CD4-positive, alpha-beta T cell (primary cell): ENCODE results near the gene COMTD1. TPM values are rescaled to one million over a fixed set of nuclear protein-coding genes. Genes with fewer than 3 reads are reported as not detected.

Source experiments
- ATAC-seq: fragments of 200-7000 bp; cut with Tn5 transposase; one replicate; pipeline ENCODE4 v1.10.0; 2022; ENCODE audit warnings: mild to moderate bottlenecking; ENCODE audit not compliant: poor library complexity
- CTCF ChIA-PET: fragments of 350-600 bp; sonication (Branson Sonifier 250); formaldehyde crosslinking; loops from one replicate; lab custom pipeline; 2021; ENCODE audit warnings: antibody characterized with exemption, inconsistent platforms; lab: Charles Lee
- POLR2A ChIA-PET: fragments of 350-600 bp; sonication (Branson Sonifier 250); formaldehyde crosslinking; loops from one replicate; lab custom pipeline; 2021; ENCODE audit warnings: antibody characterized with exemption, inconsistent platforms; lab: Charles Lee
- DNase-seq, 14 experiments: peaks; one replicate each; pipeline ENCODE4 v3.0.0-alpha.2; 2013 to 2020; ENCODE audit warnings: mixed read lengths in 2 of 14
- H3K27ac ChIP-seq, 2 donors: one replicate each; pipeline versions ENCODE4 v1.5.1 to v1.7.0; 2013; ENCODE audit warnings: low read length in 2 of 2, low read depth in 1 of 2, mild to moderate bottlenecking in 1 of 2
- H3K27me3 ChIP-seq, 2 experiments: 1 replicate in 1 of 2; 2 replicates in 1 of 2; pipeline versions ENCODE4 v1.6.1 to v1.7.0; 2013; ENCODE audit warnings: low read length in 2 of 2, control low read depth in 1 of 2, mild to moderate bottlenecking in 1 of 2, moderate library complexity in 1 of 2; ENCODE audit not compliant: insufficient read depth in 2 of 2, control insufficient read depth in 1 of 2
- H3K36me3 ChIP-seq: one replicate; pipeline ENCODE4 v1.6.1; 2013; ENCODE audit warnings: low read length, control low read depth; ENCODE audit not compliant: insufficient read depth
- H3K4me1 ChIP-seq: one replicate; pipeline ENCODE4 v1.6.1; 2013; ENCODE audit warnings: low read length, control low read depth; ENCODE audit not compliant: insufficient read depth
- H3K4me3 ChIP-seq: one replicate; pipeline ENCODE4 v1.5.1; 2013; ENCODE audit warnings: mild to moderate bottlenecking, low read length, moderate library complexity
- H3K9me3 ChIP-seq, 2 experiments: 1 replicate in 1 of 2; 2 replicates in 1 of 2; pipeline versions ENCODE4 v1.6.1 to v1.7.0; 2013; ENCODE audit warnings: low read length in 2 of 2, mild to moderate bottlenecking in 2 of 2, control low read depth in 1 of 2, moderate library complexity in 1 of 2; ENCODE audit not compliant: control insufficient read depth in 1 of 2, insufficient read depth in 1 of 2
- H3K27ac Mint-ChIP-seq: one replicate; pipeline ENCODE4 v1.8.0; 2020; ENCODE audit warnings: mixed read lengths
- H3K27me3 Mint-ChIP-seq: one replicate; pipeline ENCODE4 v1.8.0; 2021; ENCODE audit warnings: mixed read lengths
- H3K36me3 Mint-ChIP-seq: one replicate; pipeline ENCODE4 v1.8.0; 2021; ENCODE audit warnings: low read depth, mixed read lengths
- H3K4me1 Mint-ChIP-seq: one replicate; pipeline ENCODE4 v1.8.0; 2021; ENCODE audit warnings: low read depth, mixed read lengths
- H3K4me3 Mint-ChIP-seq: one replicate; pipeline ENCODE4 v1.8.0; 2020; ENCODE audit warnings: mild to moderate bottlenecking, mixed read lengths
- H3K9me3 Mint-ChIP-seq: one replicate; pipeline ENCODE4 v1.8.0; 2020; ENCODE audit warnings: mixed read lengths
- intact Hi-C, 2 experiments: fragments of 100-400 bp; cut with DNase I in 1 of 2; cut with micrococcal nuclease in 1 of 2; formaldehyde crosslinking; loops; one replicate each; pipeline versions ENCODE4 v1.15.1 to v1.9.0; 2023 to 2025; cut with DNase I, micrococcal nuclease
- total RNA-seq, 174 experiments: library from RNA in 2 of 174; stranded (reverse) in 2 of 174; gene quantifications; one replicate each; pipeline ENCODE4 v1.2.3 and lab custom pipeline; 2021 to 2026
- TF ChIP-seq, protein P1 (sequence below): fragments of 200-600 bp; IDR thresholded peaks from one replicate; pipeline ENCODE4 v1.8.0; 2022; ENCODE audit warnings: antibody characterized with exemption, mild to moderate bottlenecking

Gene COMTD1
- total RNA-seq, 2 experiments from 2014 or later, result 9.5 to 10.5 TPM

DNA sequence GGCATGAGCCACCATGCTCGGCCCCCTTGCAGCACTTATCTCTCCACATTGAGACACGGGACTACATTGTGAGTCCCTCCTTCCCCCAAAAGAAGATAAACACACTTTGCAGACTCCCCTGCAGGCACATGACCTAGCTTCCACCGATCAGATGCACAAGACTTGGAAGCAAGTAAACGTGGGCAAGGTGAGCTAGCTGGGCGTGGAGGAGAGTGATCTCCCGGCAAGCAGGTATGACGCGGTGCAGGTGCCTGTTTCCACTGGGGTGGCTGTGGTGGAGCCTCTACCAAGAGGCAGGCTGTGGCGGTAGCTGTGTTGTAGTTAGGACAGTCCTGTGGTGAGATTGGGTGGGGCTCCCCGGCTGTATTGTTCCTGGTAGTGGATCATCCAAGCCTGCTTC is 7.7 kb upstream of the COMTD1 start:
- no peak for DNase-seq
- no peaks in the 10 kb centered on the region for H3K9me3 Mint-ChIP-seq
- no peaks in the 10 kb centered on the region for H3K27me3 Mint-ChIP-seq
- POLR2A ChIA-PET, result no interaction called here
- H3K4me1 Mint-ChIP-seq, result no peaks in the 10 kb centered on the region
- ATAC-seq, result no peak
- no peak overlapping the region for H3K4me3 ChIP-seq
- H3K36me3 ChIP-seq, result no peaks in the 10 kb centered on the region
- no peaks in the 10 kb centered on the region for H3K36me3 Mint-ChIP-seq
- H3K9me3 ChIP-seq, result no peaks in the 10 kb centered on the region
- intact Hi-C loops, result no loop called here
- H3K27ac ChIP-seq, result no peak overlapping the region
- H3K27ac Mint-ChIP-seq, result no peak overlapping the region
- no peaks in the 10 kb centered on the region for H3K4me1 ChIP-seq
- H3K4me3 Mint-ChIP-seq, result no peak overlapping the region
- no peaks in the 10 kb centered on the region for H3K27me3 ChIP-seq
- TF ChIP-seq, protein P1, sequence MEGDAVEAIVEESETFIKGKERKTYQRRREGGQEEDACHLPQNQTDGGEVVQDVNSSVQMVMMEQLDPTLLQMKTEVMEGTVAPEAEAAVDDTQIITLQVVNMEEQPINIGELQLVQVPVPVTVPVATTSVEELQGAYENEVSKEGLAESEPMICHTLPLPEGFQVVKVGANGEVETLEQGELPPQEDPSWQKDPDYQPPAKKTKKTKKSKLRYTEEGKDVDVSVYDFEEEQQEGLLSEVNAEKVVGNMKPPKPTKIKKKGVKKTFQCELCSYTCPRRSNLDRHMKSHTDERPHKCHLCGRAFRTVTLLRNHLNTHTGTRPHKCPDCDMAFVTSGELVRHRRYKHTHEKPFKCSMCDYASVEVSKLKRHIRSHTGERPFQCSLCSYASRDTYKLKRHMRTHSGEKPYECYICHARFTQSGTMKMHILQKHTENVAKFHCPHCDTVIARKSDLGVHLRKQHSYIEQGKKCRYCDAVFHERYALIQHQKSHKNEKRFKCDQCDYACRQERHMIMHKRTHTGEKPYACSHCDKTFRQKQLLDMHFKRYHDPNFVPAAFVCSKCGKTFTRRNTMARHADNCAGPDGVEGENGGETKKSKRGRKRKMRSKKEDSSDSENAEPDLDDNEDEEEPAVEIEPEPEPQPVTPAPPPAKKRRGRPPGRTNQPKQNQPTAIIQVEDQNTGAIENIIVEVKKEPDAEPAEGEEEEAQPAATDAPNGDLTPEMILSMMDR, result no peak
- CTCF ChIA-PET, result no interaction called here

DNA sequence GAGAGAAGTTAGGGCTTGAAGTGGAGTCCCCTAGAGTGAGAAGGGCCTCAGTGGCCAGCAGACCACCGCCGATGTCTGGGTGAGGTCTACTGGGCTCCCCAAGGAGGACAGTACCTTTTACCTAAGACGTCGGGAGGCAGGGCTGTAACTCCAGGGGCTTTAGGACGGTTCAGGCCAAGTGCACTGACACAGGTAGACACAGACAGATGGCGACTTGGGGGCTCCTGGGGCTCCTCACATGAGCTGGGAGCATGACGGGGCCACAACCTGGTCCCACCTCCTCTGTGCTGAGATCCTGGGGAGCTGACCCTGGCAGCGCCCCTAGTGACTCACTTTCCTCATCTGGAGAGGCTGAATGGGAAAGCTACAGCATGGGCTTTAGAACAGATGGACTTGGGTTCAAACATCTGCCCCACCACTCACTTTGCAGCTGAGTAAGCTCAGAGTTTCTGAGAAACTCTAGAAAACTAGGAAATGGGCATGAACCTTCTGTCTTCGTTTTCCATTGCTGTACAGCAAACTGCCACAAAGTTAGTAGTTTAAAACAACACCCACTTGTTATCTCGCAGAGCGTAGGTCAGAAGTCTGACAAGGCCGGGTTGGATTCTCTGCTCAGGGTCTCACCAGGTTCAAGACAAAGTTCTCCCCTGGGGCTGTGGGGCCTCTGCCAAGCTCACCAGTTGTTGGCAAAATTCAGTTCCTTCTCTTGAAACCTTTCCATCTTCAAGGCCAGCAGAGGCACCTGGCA is 4.7 kb upstream of the COMTD1 start:
- no peaks in the 10 kb centered on the region for H3K9me3 Mint-ChIP-seq
- no peak overlapping the region for H3K27ac Mint-ChIP-seq
- DNase-seq (no peak), ATAC-seq (no peak)
- no peaks in the 10 kb centered on the region for H3K27me3 Mint-ChIP-seq
- no peaks in the 10 kb centered on the region for H3K36me3 Mint-ChIP-seq
- H3K4me3 ChIP-seq, result no peak overlapping the region
- H3K27me3 ChIP-seq, result no peaks in the 10 kb centered on the region
- H3K27ac ChIP-seq, result no peak overlapping the region
- TF ChIP-seq, protein P1, result no peak
- no peak overlapping the region for H3K4me3 Mint-ChIP-seq
- no peaks in the 10 kb centered on the region for H3K36me3 ChIP-seq
- intact Hi-C loops, result no loop called here
- H3K4me1 Mint-ChIP-seq, result peaks cover 5% of the 10 kb centered on the region
- POLR2A ChIA-PET, result interaction anchor here (0.9 kb wide), 1 partner anchor 10 kb away, joined by 3 read pairs; no protein-coding TSS in a partner anchor
- CTCF ChIA-PET, result no interaction called here
- peaks cover 7% of the 10 kb centered on the region for H3K4me1 ChIP-seq
- no peaks in the 10 kb centered on the region for H3K9me3 ChIP-seq

DNA sequence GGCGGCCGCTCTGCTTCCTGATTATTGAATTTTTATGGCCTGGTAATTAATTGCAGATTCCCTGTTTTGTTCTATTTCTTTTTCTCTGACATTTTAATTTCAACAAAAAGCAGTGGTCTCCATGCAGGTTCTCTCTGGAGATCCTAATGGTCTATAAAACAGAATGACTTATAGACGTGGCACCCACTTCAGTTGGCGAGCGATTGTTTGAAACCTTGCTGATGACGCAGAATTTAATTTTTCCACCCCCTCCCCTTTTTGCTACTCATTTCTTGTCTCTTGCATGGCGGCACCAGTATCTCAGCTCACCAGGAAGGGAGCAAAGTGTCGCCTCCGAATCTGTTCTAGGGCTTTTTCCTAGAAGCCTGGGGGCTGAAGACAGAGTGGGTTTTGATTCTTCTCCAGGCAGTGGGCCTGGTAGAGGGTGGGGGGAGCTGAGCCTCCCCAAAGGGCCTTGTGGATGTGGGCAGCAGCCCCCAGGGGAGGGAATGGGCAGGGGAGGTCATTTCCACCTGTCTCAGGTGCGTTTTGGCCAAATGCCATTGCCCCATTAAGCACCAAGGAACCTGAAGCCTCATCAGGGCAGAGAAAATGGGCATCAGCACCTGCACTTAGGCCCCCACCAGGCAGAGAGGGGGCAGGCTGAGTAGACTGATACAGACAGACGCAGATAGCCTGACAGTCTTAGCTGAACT is 3.5 kb upstream of the COMTD1 start:
- CTCF ChIA-PET, result interaction anchor here (1.0 kb wide), 1 partner anchor 51 kb away, joined by 4 read pairs; no protein-coding TSS in a partner anchor
- H3K4me3 ChIP-seq, result no peak overlapping the region
- no peak overlapping the region for H3K4me3 Mint-ChIP-seq
- H3K9me3 ChIP-seq, result no peaks in the 10 kb centered on the region
- no peaks in the 10 kb centered on the region for H3K36me3 ChIP-seq
- no peak overlapping the region for H3K27ac ChIP-seq
- no peak overlapping the region for H3K27ac Mint-ChIP-seq
- POLR2A ChIA-PET, result no interaction called here
- intact Hi-C loops, result loop anchor here in 1 of 2 experiments (10.0 kb wide), 3 partner anchors 194 to 1364 kb away; partner anchors contain the start of gene CAMK2G
- H3K27me3 Mint-ChIP-seq, result no peaks in the 10 kb centered on the region
- H3K36me3 Mint-ChIP-seq, result no peaks in the 10 kb centered on the region
- no peak for DNase-seq
- H3K27me3 ChIP-seq, result no peaks in the 10 kb centered on the region
- TF ChIP-seq, protein P1, result no peak
- H3K4me1 ChIP-seq, result peaks cover 18% of the 10 kb centered on the region
- H3K9me3 Mint-ChIP-seq, result no peaks in the 10 kb centered on the region
- ATAC-seq, result no peak
- peaks cover 5% of the 10 kb centered on the region for H3K4me1 Mint-ChIP-seq
